ENCODE measurements around the gene RAB11FIP3. TPM values are rescaled to one million over a fixed set of nuclear protein-coding genes. Genes with fewer than 3 reads are reported as not detected.

The RAB11FIP3 gene
- polyA plus RNA-seq, 3 donors, result 100 to 155 (median 149) TPM

GRCh38 chr16:563072-563644 lies 137.7 kb downstream of the RAB11FIP3 start:
- DNase-seq, result no peak

GRCh38 chr16:564690-565418 lies 139.4 kb downstream of the RAB11FIP3 start:
- DNase-seq, result no peak

GRCh38 chr16:565419-566330 lies 140.2 kb downstream of the RAB11FIP3 start:
- DNase-seq, result peak; percentile 84

- peak; percentile 77 for DNase-seq
Observed at GRCh38 chr16:566475-567372, 141.3 kb downstream of the RAB11FIP3 start, which contains the start of gene NHLRC4. NHLRC4 (plus strand) TSS chr16:567005; CDS start chr16:568048, 1,043 bp downstream.

GRCh38 chr16:567373-568256 lies 142.2 kb downstream of the RAB11FIP3 start:
- no peak for DNase-seq

GRCh38 chr16:568401-569258 lies 143.2 kb downstream of the RAB11FIP3 start:
- DNase-seq, result no peak

GRCh38 chr16:569445-570254 lies 144.2 kb downstream of the RAB11FIP3 start, which contains the start of gene PIGQ:
PIGQ (plus strand) TSS chr16:569968; CDS start chr16:574075, 4,107 bp downstream.
- DNase-seq, result no peak

Other genes with a start within 250 kb of the RAB11FIP3 start
- 100 to 1,000 TPM; 567 to 842 (median 719) TPM for gene HBA1, start 249.0 kb upstream of the RAB11FIP3 start, polyA plus RNA-seq (ENCODE audit: insufficient read length in 3 of 3)
- 1 to 10 TPM in 1 of 3 donors, under 1 TPM in 2; 0.73 to 1.2 (median 0.75) TPM for gene HBQ1, start 245.2 kb upstream of the RAB11FIP3 start, polyA plus RNA-seq (ENCODE audit: insufficient read length in 3 of 3)
- 100 to 1,000 TPM; 116 to 159 (median 151) TPM for gene LUC7L, start 196.2 kb upstream of the RAB11FIP3 start, polyA plus RNA-seq (ENCODE audit: insufficient read length in 3 of 3)
- 10 to 100 TPM; 85.7 to 90.9 (median 87.4) TPM for gene FAM234A, start 190.8 kb upstream of the RAB11FIP3 start, polyA plus RNA-seq (ENCODE audit: insufficient read length in 3 of 3)
- 1 to 10 TPM; 1.8 to 2.8 (median 1.9) TPM for gene RGS11, start 149.7 kb upstream of the RAB11FIP3 start, polyA plus RNA-seq (ENCODE audit: insufficient read length in 3 of 3)
- gene ARHGDIG, start 145.1 kb upstream of the RAB11FIP3 start, polyA plus RNA-seq (ENCODE audit: insufficient read length in 3 of 3), result 1 to 10 TPM; 1.2 to 5.6 (median 4.2) TPM
- 1 to 10 TPM in 2 of 3 donors, under 1 TPM in 1; 0.58 to 2.4 (median 1.4) TPM for gene PDIA2, start 142.5 kb upstream of the RAB11FIP3 start, polyA plus RNA-seq (ENCODE audit: insufficient read length in 3 of 3)
- gene AXIN1, start 72.9 kb upstream of the RAB11FIP3 start, polyA plus RNA-seq (ENCODE audit: insufficient read length in 3 of 3), result 10 to 100 TPM; 21.9 to 22.9 (median 22.7) TPM
- 10 to 100 TPM; 66.6 to 94.3 (median 88.1) TPM for gene MRPL28, start 55.1 kb upstream of the RAB11FIP3 start, polyA plus RNA-seq (ENCODE audit: insufficient read length in 3 of 3)
- 10 to 100 TPM; 59.4 to 76.2 (median 65.6) TPM for gene PGAP6, start 43.7 kb upstream of the RAB11FIP3 start, polyA plus RNA-seq (ENCODE audit: insufficient read length in 3 of 3)
- 100 to 1,000 TPM; 120 to 161 (median 140) TPM for gene NME4, start 28.4 kb upstream of the RAB11FIP3 start, polyA plus RNA-seq (ENCODE audit: insufficient read length in 3 of 3)
- gene DECR2, start 23.8 kb upstream of the RAB11FIP3 start, polyA plus RNA-seq (ENCODE audit: insufficient read length in 3 of 3), result 10 to 100 TPM; 19.6 to 47.3 (median 33.7) TPM
- 10 to 100 TPM; 33.2 to 40.3 (median 36.7) TPM for gene CAPN15, start 102.1 kb downstream of the RAB11FIP3 start, polyA plus RNA-seq (ENCODE audit: insufficient read length in 3 of 3)
- 10 to 100 TPM; 16.0 to 17.8 (median 16.5) TPM for gene PRR35, start 134.7 kb downstream of the RAB11FIP3 start, polyA plus RNA-seq (ENCODE audit: insufficient read length in 3 of 3)
- gene NHLRC4, start 141.4 kb downstream of the RAB11FIP3 start, polyA plus RNA-seq (ENCODE audit: insufficient read length in 3 of 3), result 1 to 10 TPM; 9.0 to 9.6 (median 9.3) TPM
- 10 to 100 TPM; 67.1 to 99.6 (median 85.4) TPM for gene PIGQ, start 144.3 kb downstream of the RAB11FIP3 start, polyA plus RNA-seq (ENCODE audit: insufficient read length in 3 of 3)
- gene RAB40C, start 164.4 kb downstream of the RAB11FIP3 start, polyA plus RNA-seq (ENCODE audit: insufficient read length in 3 of 3), result 10 to 100 TPM; 24.5 to 33.9 (median 24.6) TPM
- 1 to 10 TPM; 2.2 to 2.8 (median 2.3) TPM for gene WFIKKN1, start 205.3 kb downstream of the RAB11FIP3 start, polyA plus RNA-seq (ENCODE audit: insufficient read length in 3 of 3)
- 10 to 100 TPM; 51.4 to 71.5 (median 67.8) TPM for gene METTL26, start 210.7 kb downstream of the RAB11FIP3 start, polyA plus RNA-seq (ENCODE audit: insufficient read length in 3 of 3)
- 10 to 100 TPM; 25.5 to 27.4 (median 25.7) TPM for gene MCRIP2, start 216.2 kb downstream of the RAB11FIP3 start, polyA plus RNA-seq (ENCODE audit: insufficient read length in 3 of 3)
- gene WDR90, start 223.7 kb downstream of the RAB11FIP3 start, polyA plus RNA-seq (ENCODE audit: insufficient read length in 3 of 3), result 10 to 100 TPM; 44.3 to 67.4 (median 52.0) TPM
- gene RHOT2, start 242.5 kb downstream of the RAB11FIP3 start, polyA plus RNA-seq (ENCODE audit: insufficient read length in 3 of 3), result 100 to 1,000 TPM in 1 of 3 donors, 10 to 100 TPM in 2; 85.9 to 117 (median 97.9) TPM